ENCODE data around the gene MPC2. TPM values are rescaled to one million over a fixed set of nuclear protein-coding genes. Genes with fewer than 3 reads are reported as not detected.
"Not testable (repeated sequence)": the region's sequence is repeated elsewhere in the genome, so short reads cannot be mapped to it uniquely, and the experiment has no call there.

The MPC2 gene
- total RNA-seq, 1 donor from 2014 or later = 53.2 TPM

GRCh38 chr1:167904652-167905130 is 32.2 kb downstream of the MPC2 start:
- DNase-seq = no peak

GRCh38 chr1:167900907-167901306 is 36.0 kb downstream of the MPC2 start:
- no peak for DNase-seq

- no peak for DNase-seq
Measured at GRCh38 chr1:167899253-167899681, 37.6 kb downstream of the MPC2 start.

GRCh38 chr1:167898578-167899222 is 38.2 kb downstream of the MPC2 start:
- DNase-seq = no peak

GRCh38 chr1:167893798-167894197 is 43.1 kb downstream of the MPC2 start:
- DNase-seq = no peak

- DNase-seq = no peak
Measured at GRCh38 chr1:167890400-167890799, 46.5 kb downstream of the MPC2 start.

- DNase-seq = not testable (repeated sequence)
Measured at GRCh38 chr1:167887187-167887586, 49.7 kb downstream of the MPC2 start.

- no peak for DNase-seq
Measured at GRCh38 chr1:167882376-167882775, 54.5 kb downstream of the MPC2 start.

- no peak for DNase-seq
Measured at GRCh38 chr1:167881786-167882185, 55.1 kb downstream of the MPC2 start.

GRCh38 chr1:167881069-167881468 is 55.8 kb downstream of the MPC2 start:
- no peak for DNase-seq

GRCh38 chr1:167880580-167881021 is 56.3 kb downstream of the MPC2 start:
- DNase-seq = no peak

- DNase-seq = no peak
Measured at GRCh38 chr1:167879508-167879907, 57.4 kb downstream of the MPC2 start.

GRCh38 chr1:167878372-167879160 is 58.3 kb downstream of the MPC2 start:
- DNase-seq = no peak

- no peak for DNase-seq
Measured at GRCh38 chr1:167876597-167877175, 60.2 kb downstream of the MPC2 start.

- no peak for DNase-seq
Measured at GRCh38 chr1:167871331-167871730, 65.5 kb downstream of the MPC2 start.

- not testable (repeated sequence) for DNase-seq
Measured at GRCh38 chr1:167869157-167870001, 67.5 kb downstream of the MPC2 start.

- not testable (repeated sequence) for DNase-seq
Measured at GRCh38 chr1:167866739-167867414, 70.0 kb downstream of the MPC2 start.

Data from occipital lobe (tissue), 2 donors.